ENCODE measurements around the gene CDH23.

CDH23 gene

DNA sequence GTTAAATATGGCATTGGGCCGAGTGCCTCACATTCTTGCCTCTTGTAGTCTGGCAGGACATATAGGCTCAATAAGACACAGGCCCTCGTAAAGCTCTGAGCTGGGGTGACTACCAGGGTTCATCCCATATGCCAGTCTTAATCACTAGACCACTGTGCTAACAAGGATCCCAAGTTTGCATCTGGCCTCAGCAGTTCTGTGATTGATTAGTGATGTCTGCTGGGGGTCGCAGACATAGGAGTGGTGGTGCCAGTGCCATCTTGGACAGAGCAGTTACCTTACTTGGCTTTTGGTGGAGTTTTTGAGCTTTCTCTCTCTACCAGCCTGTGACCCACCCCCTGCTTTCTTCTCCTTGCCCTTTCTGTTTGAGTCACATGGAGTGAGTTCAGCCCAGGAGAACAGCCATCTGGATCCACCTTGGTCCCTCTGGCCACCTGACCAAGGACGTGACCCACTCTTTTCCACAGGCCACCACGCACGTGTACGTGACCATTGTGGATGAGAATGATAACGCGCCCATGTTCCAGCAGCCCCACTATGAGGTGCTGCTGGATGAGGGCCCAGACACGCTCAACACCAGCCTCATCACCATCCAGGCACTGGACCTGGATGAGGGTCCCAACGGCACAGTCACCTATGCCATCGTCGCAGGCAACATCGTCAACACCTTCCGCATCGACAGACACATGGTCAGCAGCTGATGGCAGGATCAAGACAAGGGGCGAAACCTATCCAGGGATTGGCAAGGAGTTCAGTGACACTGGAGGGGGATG lies 380.7 kb downstream of the CDH23 start:
- DNase-seq (ENCODE audit: low spot score): no peak

DNA sequence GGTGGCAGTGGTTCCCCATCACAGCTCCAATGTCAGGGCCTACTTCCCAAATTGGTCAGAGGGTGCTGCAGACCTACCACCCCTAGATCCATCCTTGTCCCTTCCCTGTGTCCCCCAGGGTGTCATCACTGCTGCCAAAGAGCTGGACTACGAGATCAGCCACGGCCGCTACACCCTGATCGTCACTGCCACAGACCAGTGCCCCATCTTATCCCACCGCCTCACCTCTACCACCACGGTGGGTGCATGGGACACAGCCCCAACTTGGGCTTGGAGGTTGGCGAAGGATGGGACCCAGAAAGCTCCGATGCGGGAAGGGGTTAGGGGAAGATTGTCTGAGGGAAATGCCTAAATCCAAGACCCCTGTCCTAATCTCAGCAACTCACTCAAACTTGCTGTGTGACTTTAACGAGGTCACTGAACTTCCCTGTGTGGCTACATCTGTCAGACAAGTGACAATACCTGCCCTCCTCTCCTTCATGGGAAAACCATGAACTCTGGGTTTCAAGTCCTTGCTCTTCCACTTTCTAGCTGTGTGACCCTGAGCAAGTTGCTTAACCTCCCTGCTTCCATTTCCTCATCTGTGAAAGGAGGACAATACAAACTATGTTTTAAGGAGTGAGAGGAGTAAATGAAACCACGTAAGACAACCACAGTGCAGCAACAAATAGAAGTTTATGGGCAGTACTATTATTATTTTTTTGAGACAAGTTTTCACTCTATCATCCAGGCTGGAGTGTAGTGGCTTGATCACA lies 381.5 kb downstream of the CDH23 start:
- DNase-seq (ENCODE audit: low spot score): no peak

DNA sequence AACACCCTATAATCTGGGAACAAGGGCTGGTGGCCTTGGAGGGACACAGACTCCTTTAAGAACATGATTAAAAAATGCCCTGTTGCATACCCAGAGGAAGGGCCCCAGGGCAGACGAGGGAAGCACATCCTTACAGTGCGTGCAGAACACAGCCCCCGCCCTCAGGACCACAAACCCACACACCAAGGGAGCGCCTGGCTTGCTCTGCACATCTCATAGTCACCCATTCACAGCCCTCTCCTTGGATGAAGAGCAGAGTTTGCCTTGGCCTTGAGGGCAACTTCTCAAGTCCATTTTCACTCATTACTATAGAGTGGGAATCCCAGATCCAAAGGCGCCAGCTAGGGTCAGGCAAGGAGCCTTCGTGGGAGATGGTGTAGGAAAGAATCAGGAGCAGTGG lies 382.9 kb downstream of the CDH23 start:
- no peak for DNase-seq (ENCODE audit: low spot score)

DNA sequence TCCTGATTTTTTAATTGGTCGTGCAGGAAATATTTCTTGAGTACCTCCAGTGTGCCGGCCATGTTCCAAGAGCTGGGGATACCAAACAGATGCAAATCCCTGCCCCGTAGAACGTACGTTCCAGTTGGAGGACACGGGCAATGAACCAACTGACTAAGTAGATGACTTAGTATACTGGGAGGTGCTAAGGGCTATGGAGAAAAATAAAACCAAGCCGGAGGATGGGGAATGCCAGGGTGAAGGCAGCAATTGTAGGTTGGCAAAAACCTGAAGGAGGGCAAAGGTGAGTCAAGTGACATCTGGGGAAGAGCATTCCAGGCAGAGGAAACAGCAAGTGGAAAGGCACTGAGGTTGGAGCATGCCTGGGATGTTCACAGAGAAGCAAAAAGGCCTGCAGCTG lies 383.4 kb downstream of the CDH23 start:
- DNase-seq (ENCODE audit: low spot score): no peak

DNA sequence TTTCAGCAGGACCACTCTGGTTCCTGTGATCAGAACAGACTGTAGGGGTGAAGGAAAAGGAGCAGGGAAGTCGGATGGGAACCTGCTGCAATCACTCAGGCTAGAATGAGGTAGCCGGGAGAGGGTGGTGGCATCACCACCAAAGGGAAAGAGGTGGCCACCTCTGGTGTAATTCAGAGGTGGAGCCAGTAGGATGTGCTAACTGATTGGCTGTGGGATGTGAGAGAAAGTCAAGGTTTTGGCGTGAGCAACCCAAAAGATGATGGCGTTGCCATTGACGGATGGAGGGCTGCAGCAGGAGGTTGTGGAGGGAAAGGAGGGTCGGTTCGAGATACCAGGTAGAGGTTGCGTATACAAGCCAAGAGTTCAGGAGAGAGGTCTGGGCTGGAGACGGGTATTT lies 384.0 kb downstream of the CDH23 start:
- no peak for DNase-seq (ENCODE audit: low spot score)

DNA sequence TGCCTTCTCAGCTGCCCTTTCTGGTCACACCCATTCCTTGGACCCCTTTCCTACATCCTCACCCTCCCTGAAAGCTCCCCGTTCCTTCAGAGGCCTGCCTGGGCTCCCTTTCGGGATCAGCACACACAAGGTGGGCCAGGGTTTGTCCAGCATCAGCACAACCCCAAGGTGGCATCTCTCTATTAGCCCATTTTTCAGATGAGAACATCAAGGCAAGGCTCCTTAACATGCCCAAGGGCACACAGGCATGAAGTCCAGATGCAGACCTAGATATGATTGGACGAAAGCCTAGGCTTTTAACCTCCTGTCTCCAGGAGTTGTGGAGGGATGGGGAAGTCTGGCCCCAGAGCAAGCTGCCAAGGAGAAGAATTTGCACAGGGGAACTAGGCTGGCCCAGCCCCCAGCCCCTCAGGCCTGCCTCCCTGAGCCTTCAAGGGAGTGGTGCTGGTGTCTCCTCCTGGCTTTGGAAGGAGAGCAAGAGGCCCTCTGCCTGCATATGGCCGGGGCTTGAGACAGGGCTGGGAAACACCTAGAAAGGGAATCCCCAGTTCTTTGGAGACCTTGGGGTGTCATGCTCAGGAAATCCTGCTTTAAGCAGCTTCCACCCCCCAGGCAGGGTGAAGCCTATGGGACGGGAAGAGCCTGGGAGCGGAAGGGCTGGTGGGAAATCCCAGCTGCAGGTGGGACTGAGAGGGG lies 385.6 kb downstream of the CDH23 start:
- no peak for DNase-seq (ENCODE audit: low spot score)

DNA sequence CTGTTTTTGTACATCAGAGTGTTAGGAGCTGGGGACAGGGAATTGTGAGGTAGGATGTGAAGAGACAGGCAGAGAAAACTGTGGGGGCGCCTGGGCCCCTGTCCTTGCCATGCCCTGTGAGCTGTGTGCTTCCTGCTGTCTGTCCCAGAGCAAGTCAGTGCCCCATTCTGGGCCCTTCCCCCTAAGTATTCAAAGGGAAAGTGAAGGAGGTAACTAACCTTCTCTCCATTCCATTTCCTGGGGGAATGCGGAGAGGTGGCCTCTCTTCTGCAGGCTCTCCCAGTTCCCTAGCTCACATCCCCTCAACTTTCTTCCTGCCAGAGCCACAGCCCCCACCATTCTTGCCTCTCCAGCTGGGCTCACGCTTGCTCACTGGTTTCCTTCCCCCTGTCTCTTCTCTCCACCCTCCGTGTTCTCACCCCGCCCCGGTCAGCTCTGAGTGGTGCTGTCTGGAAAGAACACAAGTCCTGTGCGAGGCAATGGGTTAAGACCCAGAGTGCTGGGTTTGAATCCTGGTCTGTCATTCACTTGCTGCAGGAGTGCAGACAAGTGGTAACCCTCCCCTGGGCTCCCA lies 386.3 kb downstream of the CDH23 start:
- DNase-seq (ENCODE audit: low spot score): no peak

DNA sequence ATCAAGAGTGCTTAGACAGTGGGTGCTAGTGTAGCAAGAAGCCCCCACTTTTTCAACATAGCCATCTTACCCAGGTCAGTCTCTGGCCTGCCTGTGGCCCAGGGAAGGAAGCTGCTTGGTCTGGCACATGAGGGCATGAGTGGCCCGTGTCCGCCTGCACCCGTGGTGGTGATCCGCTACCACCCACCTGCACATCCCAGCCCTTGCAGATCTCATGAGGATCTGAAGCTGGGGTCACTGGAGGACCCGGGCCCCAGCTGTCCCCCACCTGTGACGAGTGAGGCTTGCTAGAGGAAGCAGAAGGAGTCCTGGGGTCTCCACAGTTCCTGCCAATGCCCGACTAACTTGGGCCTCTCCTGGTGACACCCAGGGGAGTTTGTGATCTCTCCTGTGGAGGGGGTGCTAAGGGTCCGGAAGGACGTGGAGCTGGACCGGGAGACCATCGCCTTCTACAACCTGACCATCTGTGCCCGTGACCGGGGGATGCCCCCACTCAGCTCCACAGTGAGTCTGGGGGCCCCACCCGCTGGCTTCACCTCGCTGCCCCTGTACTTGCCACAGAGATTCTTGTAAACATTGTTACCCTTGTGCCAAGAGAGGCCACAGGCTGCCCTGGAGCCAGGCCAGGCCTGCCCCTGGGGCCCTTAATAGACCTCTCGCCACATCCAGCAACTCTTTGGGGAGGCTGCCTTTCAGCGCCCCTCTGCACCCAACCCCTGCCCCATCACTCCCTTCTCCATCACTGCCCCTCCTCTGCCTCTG lies 387.4 kb downstream of the CDH23 start:
- DNase-seq (ENCODE audit: low spot score): no peak

DNA sequence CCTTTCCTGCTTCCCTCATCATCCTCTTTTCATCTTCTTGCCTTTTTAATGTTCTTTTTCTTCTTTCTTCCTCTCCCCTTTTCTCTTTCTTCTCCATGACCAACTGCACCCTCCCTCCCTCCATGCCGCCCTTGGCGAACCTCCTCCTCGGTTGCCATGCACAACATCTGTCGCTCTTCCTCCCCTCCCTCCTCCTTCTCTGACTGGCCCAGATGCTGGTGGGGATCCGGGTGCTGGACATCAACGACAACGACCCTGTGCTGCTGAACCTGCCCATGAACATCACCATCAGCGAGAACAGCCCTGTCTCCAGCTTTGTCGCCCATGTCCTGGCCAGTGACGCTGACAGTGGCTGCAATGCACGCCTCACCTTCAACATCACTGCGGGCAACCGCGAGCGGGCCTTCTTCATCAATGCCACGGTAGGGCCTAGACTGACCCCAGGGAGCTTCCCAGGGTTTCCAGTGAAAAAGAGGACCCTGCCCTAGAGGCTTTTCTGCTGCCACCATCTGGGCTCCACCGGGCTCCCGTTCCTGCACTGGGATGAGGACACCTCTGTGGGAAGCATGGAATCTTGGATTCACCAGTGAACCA lies 388.1 kb downstream of the CDH23 start:
- DNase-seq (ENCODE audit: low spot score): no peak

DNA sequence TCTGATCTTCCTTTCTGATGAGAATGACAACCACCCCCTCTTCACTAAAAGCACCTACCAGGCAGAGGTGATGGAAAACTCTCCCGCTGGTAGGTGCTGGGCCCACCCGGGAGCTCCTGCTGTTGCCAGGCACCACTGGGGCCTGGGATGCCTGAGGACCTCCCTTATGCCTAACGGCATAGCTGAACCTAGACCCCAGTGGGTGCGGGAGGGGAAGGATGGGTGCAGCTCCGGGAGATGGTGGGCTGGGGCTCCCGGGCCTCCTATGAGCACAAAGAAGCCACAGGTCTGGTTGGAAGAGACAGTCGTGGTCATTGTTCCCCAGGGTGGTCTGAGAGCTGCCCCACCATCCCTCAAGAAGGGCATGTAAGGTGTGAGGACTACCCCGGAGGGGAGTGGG lies 392.2 kb downstream of the CDH23 start:
- DNase-seq (ENCODE audit: low spot score): no peak

DNA sequence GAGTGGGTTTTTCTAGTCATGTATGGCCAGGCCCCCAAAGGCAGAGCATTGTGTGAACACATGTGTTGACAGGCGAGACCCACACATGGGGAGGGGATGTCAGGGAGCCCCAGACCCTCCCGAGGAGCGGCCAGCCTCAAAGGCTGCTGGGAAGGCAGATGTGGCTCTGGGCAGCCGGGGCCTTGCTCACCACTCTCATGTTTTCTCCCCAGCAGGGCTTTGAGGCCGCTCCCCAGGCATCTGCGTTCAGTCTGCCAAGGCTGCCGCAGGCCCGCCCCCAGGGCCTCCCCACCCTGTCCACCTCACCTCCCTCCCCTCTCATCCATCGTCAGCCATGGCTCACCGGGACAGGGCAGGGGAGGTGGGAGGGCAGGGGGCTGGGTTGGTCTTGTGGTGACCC lies 393.2 kb downstream of the CDH23 start:
- DNase-seq (ENCODE audit: low spot score): no peak

DNA sequence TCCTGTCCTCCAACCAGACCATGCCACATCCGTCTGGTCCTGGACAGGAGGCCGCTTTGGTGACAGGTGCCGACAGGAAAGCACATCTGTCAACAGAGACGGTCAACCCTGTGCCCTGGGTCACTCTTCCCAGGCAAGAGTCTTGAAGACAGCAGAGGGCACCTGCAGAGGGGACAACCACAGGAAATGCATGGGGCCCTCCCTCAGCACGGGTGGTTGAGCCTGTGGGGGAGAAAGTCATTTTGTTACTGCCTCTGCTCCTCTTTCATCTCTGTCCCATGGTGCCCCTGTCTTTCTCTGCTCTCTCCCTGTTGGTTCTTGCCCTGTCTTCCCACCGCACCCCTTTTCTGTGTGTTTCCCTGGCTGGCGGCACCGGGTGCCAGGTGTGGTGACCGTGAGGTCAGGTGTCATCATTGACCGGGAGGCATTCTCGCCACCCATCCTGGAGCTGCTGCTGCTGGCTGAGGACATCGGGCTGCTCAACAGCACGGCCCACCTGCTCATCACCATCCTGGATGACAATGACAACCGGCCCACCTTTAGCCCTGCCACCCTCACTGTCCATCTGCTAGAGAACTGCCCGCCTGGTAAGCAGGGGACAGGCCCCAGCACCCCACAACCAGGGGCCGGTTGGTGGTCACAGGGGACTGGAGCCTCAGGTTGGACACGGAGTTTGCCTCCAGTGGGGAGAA lies 394.2 kb downstream of the CDH23 start:
- DNase-seq (ENCODE audit: low spot score): no peak

DNA sequence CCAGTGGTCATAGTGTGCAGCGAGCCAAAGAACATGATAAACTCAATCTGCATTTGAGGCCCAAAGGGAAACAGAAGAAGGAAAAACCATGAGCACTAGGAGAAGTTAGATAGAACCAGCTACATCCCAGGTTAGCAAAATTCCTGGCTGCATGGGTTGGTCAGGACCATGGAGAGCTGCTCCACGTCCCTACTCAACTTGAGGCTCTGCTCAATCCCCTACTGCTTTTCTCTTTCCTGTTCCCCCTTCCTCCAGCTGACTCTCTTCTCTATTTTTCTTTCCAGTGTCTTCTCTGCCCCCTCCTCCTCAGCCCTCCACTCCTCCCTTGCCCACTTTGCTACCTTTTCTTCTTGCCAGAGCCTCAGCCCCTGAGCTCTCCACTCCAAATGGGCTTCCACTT lies 398.5 kb downstream of the CDH23 start:
- DNase-seq (ENCODE audit: low spot score): no peak

DNA sequence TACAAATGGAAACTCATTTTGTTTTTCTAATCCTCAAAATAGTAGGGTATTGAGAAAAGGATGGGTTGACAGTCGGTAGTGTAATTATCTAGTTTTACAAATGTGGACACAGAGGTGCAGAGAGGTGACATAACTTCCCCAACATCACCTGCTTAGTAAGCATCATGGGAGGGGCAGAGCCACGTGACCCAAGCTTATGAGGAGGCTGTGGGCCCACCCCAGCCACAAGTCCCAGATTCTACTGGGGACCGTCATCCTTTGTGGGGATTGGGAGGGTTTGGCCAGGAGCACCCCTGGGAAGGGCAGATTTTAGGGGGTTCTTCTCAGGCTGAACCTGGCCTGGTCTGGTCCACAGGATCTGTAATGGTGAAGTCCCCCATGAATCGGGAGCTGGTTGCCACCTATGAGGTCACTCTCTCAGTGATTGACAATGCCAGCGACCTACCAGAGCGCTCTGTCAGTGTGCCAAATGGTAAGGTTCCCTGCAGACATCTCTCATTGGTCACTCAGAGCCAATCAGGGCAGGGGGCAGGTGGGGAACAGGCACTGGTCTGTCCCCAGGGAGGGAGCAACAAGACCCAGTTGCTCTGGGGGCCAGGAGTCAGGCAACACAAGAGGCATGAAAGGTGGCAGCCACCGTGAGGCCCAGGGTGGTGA lies 400.2 kb downstream of the CDH23 start:
- DNase-seq (ENCODE audit: low spot score): no peak

DNA sequence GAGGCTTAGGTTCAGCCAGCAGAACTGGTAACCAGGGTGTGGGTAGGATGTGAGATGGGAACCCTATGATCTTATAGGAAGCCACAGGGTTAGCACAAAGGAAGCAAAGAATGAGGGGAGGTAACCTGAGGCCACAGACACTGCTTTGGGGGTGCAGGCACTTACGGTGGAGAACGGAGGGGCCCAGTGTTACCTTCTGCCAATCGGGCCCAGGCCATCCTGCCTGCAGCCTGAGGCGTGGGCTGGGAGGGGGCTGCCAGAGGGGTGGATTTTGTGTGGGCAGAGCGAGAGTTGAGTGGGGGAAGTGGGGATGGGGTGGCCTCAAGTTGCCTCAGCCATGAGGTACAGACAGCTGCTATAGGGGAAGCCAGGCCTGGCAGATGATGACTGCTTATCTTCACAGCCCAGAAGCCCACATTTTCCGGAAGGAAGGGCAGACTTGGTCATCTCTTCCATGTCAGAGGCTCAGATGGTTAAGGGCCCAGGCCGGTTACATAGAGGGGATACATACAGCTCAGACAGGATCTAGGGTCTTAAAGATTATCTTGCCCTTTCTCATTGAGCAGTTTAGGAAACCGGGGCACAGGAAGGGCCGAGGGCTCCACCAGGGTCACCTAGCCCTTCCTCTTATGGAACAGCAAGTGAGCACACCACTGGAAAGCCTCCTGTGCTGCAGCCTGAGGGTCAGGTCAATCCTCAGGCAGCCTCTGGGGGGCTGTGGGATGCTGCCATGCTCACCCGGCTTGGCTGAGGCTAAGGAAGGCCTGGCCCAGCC lies 401.0 kb downstream of the CDH23 start:
- no peak for DNase-seq (ENCODE audit: low spot score)

DNA sequence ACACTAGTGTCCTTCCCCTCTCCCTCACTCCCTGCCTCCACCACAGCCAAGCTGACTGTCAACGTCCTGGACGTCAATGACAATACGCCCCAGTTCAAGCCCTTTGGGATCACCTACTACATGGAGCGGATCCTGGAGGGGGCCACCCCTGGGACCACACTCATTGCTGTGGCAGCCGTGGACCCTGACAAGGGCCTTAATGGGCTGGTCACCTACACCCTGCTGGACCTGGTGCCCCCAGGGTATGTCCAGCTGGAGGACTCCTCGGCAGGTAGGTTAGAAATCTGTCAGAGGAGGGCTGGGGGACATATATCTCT lies 401.5 kb downstream of the CDH23 start:
- no peak for DNase-seq (ENCODE audit: low spot score)

DNA sequence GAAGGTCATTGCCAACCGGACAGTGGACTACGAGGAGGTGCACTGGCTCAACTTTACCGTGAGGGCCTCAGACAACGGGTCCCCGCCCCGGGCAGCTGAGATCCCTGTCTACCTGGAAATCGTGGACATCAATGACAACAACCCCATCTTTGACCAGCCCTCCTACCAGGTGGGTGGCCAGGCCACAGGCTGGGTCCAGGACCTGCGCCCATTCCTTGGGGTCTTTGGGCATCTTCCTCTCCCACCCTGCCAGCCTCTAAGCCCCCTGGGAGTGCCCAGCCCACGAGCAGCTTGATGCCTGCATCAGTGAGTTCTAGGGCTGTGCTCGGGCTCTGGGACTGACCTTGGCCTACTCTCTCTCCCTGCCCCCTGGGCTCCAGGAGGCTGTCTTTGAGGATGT lies 402.4 kb downstream of the CDH23 start:
- DNase-seq (ENCODE audit: low spot score): no peak

DNA sequence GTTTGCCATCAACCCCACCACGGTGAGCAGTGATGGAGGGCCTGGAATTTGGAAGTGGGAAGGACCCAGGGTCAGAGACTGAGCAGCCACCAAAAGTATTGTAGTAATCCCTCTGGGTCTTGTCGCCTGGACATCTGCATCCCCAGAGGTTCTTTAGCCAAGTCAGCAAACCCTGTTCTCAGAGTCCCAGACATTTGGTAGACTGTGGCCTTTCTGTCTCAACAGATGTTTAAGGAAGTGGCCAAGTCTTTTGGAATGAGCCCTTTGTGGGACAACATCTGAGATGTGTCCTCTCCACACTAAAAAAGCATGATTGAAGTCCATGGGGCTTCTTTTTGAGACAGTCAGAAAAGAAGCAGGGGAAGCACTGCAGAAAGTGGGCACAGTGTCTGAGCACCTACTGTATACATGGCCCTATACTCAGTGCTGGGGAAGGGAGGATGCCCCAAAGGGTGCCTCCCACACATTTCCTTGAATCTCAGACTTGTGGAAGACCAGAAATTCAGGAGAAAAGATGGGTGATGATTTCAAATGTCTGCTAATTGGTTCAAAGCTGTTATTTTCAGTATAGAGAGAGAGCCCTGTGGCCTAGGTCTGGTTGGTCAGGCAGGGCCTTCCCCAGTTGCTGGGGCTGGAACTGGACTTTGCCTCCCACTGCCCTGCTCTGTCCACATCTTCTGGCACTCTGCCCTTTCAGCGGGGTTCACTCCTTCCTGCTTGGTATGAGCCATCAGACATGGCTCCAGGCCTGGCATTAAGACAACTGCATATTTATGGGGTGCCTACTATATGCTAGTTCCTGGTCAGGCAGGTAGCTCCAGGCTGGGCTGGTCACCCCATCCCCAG lies 403.1 kb downstream of the CDH23 start:
- DNase-seq (ENCODE audit: low spot score): no peak

DNA sequence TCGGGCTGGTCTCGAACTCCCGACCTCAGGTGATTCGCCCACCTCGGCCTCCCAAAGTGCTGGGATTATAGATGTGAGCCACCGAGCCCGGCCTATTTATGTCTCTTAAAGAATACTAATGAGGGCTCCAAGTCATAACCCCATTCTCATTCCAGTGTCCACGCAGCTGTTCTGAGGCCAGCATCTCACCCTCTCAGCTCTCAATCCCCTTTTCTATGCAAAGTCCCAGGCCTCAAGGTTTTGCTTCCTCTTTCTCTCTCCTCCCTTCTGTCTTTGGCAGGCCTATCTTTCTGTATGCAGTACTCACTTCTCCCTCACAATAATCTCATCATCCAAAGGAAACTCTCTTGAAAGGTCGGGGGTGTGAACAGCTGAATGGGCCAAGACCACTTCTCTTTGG lies 404.6 kb downstream of the CDH23 start:
- no peak for DNase-seq (ENCODE audit: low spot score)

All from COLO829 (cell line).